ENCODE results near the gene ELF5. TPM values are rescaled to one million over a fixed set of nuclear protein-coding genes. Genes with fewer than 3 reads are reported as not detected.

ELF5 gene
- total and polyA plus RNA-seq, 2 of the 8 experiments (the other 6 are each of a cell fraction or from before 2014, with no cell fraction given): not detected

DNA sequence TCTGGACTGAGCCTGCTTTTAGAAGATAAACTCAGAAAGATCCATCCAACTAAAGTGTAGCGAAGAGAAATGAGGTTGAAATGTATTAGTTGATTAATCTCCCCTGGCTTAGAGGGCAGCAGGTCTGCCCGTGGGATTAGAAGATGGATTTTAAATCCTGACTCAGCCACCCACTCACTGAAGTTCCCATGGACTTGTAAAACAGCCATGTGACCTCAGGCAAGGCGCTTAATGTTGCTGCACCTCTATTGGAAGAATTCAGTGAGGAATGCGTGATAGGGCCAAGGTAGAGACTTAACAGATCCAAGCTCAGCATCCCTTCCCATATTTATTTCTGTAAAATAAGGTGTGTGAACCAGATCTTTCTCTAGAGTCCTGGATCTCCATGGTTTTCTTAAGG is 45.1 kb upstream of the ELF5 start (continued):
- TF ChIP-seq TBP (IDR thresholded peaks at IDR 0.05; ENCODE audit: low read depth, low read length): no peak

All from H1 (cell line).